Left forelimb (tissue), 1 donor: Measurements from ENCODE around the gene RNF150.

ENCODE experiments used
- DNase-seq: peaks from one replicate; pipeline ENCODE4 v3.0.0-alpha.2; 2018; ENCODE audit warnings: low spot score

Gene RNF150

DNA sequence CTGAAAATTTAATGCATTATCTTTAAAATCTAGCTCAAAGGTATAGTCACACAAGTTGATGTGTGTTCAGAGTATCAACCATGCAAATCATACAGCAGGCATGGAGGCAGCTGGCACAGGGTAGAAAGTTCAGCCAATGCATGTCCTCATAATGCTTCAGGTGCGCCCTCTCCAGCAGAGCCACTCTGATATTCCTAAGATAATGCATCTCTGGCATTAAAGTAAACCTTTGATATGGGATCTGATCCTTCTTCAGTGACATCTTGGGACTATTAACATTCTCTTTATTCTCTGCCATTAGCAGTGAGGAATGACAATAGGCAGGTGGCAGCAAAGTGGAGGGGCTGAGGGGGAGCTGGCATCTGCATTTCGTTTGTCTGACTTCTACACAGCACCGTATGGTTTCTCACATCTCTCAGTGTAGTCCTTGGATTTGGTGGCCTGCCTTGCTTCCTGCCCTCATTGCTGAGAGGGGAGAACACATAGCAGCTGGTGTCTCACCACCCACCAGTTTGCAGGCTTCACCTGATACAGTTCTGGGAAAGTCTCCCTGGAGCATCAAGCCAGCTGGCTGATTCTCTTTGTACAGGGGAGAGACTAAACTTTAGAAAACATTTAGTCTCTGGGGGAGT lies 208.4 kb downstream of the RNF150 start:
- DNase-seq = no peak

DNA sequence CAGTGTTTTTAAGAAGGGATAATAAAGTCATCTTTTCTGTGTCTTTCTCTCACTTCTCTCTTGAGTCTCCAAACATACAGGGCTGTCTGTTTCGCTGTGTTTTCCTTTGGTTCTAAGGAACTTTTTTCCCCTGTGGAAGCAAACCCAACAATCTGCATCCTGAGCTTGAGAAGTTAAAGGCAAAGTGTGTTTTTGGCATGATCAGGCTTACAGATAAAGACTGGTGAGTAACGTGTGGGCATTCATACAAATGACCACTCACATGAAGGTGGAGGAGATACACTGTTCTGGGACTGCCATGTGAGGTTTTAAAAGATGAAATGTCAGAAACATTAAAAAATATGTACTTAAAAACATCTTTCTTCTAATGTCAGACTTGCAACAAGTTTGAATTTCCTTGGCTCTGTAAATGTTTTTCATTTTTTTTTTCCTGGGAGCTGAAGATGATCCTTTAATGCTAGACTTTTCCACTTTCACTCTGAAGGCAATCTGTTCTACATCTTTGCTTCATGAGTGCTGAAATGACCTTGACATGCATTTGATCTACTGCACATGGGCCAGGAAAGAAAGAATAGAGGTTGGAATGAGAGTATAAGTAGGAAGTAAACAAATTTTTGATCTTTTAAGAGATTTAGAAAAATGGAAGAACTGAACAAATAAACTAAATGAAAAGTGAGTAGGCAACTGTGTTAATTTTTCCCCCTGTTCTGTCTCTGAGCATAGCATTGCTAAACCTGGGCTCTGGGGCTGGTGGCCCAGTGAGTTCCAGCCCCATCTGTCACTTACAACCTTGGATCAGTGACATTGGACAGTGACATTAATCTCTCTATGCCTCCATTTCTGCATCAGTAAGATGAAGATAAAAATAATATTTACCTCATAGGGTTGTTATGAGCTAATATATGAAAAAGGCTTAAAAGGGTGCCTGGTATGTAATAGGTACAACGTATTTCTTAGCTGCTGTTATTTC lies 226.0 kb downstream of the RNF150 start:
- DNase-seq = no peak

DNA sequence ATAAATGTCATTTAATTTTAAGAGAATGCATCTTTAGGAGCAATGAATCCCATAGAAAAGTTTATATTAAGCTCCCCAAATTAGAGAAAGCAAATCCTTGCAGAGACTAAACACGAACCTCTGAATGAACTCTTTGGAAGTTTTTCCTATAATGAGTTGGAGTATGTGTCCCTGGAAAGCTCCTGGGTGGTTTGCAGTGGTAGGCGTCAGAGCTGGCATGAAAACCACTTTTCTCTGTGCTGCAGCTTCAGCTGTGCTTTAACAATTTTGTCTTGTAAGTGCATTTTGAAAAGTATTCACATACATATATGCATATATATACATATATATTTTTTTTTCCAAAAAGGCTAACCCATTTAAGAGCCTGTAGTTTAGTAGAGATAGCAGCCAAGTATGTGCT lies 228.4 kb downstream of the RNF150 start:
- DNase-seq = no peak

DNA sequence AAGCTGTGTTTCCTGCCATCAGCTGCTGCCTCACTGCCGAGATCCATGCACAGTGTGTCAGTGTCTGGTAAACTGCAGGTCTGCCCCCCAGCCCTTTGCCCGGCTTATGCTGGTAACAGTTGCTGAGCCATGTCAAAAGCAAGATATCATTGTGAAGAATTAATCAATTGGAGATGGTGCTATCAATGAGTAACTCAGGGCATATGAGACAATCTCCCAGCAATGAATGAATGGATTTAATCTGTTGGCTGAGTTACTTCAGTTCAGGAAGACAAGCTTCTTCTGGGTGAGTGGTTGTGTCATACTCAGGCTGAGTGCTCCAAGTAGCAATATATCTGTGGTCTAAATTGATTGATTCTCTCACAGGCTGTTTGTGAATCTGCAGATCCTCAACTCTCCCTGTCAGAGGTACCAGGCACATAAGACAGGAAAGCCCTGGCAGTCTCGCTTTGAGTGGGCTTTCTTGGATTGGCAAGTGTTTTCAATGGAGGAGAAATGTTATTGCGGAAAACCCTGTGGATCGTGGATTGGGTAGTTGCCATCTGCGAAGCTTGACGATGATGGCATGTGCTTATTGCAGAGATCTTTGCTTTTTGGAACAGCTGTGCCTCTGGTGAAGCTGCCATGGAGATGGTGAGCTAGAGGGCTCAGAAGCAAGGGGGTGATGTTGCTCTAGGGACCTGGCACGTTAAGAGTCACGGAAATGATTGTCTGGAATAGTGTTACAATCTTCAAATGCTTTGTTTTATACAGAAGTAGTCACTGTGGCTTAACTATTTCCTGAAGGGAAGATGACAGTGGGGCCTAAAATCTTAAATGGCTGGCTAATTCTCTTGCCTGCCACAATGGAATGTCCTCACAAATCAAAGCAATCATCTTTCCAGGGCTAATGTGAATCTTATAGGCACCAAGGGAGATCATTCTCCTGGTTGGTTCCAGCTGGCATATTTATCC lies 229.5 kb downstream of the RNF150 start:
- DNase-seq = no peak

DNA sequence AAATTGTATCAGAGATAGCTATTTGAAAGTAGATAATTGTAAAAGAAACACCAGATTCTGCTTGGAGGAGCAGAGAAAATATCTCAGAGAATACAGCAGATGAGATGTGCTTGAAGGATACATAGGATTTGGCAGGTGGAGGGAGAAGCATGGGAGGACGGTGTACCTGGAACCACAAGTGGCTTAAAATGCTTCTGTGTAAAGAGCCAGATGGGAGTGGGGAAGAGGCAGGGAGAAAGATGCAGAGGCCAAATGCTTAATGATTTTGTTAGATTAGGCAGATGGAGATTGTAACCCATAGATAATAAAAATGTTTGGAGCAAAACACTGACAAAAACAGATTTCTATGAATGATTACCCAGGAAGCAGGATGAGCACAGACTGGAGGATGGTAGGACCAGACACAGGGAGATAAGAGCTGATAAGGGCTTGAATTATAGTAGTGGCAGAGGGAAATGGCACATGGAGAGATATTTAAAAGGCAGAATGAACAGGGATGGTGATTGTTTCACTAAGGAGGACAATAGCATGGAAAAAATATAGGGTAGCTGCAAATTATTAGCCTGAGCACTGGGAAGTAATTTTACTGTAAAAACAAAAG lies 231.4 kb downstream of the RNF150 start:
- no peak for DNase-seq

DNA sequence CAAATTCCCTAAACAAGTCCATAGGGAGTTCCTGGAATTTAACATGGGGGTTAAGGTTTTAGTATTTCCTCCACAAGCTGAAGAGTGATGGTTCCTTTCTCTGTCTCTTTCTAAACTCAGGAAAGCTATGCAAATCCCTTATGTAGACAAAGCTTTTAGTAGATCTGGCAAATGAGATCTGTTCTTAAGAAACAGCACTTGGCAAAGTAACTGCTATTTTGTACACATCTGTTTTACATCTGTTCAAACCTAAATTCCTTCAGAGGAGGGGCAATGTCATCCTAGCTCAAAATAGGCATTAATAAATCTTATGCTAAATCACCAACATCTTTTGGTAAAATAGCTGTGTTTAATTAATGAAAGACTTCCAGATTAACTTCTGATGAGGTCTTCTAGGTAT lies 239.3 kb downstream of the RNF150 start:
- DNase-seq = no peak

DNA sequence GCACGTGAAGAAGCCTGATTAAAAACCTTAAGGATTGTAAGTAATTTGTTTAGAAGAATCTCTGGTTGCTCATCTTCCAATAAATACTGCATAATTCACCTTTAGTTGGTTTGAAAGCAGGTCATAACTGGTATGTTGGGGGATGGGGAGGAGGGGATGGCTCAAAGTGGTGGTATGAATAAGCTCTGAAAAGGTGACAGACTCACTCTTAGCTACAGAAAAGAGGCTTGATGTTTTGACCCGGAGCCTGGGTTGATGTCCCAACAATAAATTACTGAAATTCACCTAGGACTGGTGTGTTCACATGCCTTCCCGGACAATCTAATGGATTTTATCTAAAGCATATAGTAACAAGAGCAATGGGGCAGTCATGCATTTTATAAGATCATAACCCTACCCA lies 245.2 kb downstream of the RNF150 start:
- no peak for DNase-seq

DNA sequence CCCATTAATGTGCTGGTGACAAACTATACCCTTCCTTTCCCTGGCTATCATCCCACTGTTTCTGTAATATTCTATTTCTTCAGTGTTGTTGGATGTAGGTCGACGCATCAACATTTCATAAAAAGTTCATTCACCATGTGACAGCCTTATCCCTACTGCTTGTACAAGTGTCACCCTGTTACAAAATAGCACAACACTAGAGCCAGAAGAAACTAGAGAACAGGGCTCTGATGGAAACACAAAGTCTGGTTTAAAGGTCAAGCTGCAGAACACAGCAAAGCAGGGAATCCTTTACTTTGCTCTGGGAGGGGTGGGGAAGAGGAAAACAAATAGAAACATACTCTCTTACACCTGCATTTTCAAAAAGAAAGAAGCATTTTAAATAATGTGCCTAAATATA lies 245.8 kb downstream of the RNF150 start:
- DNase-seq = no peak

DNA sequence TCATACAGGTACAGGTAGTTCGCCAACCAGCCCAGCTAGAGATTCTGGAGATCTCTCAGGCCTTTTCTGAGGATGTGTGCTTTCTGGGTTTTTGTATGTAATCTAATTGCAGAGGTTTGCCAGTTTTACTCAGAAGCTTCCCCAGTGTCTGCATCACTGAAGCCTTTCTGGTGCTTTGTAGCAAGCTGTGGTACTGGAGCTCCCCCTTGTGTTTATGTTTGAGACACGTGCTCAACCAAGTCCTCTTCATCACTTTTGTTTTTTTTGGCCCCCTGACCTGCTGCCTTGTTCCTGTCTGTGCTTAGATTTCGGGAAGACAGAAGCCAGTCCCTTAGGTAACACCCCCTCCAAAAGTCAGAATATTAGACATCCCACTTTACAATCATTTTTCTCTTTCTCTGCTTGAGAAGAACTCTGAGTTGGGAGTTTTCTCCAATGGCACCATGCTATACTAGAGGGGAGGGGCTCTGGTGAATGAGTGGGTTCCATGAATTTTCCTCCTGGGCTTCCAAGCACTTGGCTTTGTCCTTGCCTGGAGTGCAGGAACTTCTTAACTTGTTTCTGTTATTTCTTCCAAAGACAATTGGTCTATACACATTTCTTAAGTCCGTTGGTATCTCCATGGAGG lies 248.7 kb downstream of the RNF150 start:
- DNase-seq = no peak

DNA sequence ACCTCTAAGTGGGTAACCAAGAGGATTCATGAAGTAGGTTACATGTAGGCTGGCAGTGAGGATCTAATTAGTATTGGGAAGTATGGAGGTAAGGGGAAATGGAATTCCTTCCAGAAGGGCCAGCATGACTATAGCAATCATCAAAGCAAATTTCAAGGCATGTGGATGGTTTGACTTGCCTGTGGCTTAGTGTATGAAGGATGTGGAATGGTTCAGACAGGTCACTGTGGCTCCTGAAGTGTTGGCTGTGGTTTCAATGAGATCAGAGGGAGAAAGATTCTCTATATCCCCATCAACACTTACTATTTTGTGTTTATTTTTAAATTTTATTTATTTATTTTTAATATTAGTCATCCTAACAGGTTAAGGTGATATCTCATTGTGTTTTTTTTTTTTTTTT lies 255.5 kb downstream of the RNF150 start:
- no peak for DNase-seq

DNA sequence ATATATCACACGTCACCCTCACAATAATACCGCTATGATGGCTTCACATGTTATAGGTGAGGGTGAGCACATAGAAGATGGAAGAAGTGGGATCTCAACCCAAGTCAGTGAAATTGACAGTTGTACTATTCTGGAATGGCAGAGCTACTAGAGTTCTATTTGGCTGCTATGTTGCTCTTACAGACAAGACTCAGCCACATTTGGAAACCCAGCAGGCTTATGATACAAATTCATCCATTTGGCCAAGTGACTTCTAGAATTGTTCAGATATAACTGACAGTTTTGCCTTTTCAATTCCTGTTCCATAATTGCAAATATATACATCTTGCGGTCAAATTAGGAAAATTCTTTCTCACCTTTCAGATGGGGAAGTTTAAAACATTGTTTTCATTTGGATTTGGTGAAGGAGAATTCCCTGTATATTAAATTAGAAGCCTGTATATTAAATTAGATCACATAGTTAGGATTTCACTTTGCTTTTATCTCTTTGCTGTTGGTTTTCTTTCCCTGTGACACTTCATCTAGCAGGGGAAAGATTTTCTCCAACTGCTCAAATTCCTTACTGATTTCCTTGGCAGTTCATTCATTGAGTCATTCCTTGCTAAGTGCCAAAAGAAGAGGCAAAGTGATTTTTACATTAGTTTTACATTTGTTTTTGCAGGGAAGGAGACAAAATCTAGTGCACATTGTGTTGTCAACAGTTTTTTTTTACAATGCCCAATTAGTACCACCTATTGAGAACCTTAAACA lies 256.5 kb downstream of the RNF150 start:
- no peak for DNase-seq

DNA sequence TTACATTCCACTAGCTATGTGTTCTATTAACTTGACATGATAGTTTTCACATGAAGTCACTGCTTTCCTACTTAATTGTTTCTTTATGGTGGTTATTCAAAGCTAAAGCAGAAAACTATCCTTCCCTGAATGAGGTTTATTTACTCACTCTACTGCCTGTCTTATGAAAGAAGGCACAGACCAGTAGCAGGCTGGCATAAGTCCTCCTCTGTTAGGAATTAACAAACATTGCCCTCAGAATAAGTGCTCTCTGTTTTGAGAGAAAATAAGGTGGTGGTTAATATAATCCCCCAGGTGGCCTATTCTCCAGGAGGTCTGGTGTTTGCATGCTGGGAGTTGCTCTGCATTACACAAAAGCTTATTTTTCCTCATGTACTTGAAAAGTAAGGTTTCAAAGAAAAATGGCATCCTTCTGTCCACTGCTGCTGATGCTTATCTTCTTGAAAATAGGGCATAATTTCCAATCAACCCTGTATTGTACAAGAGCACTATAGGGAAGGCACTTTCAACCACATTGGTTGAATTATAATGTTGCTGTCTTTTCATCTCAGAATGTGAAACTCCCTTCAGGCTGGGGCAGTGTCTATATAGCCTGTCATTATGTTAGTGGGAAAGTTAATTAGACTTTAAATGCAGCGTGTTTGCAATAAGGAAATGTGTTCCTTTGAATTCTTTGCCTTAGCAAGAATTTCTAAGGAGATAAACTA lies 257.4 kb downstream of the RNF150 start:
- DNase-seq = no peak

DNA sequence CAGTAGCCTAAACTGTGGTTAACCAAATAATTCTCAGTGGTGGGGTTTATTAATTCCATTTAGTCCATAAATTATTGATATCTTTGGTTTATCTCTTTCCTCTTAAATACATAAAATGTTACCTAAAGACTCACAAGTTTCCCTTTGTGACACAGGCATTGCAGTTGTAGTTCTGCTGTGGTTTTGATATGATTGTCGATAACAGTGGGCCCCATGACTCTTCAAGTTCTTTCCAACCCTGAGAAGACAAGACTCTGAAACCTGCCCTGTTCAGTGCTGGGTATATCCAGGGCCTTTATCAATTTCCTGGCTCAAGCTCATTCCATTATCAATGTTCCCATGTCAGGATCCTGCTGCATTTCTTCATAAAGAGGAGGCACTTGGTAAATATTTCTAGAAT lies 259.2 kb downstream of the RNF150 start:
- DNase-seq = no peak

DNA sequence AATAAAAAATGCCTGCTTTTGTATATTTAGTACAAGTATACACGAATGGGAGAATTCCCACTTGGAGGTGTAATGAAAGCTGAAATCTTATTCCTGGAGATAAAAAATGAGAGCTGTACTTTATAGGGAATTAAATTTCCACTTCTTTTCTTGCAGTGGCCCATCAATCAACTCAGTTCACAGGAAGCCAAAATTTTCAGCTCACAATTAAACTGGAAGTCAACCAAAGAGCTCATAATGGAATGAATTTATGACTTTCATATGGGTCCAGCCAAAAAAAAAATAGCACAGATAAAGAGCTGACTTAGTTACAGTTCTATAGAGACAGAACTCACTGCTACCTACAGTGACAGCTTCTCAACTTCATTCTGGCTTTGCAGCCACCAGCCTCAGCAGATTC lies 261.9 kb downstream of the RNF150 start:
- no peak for DNase-seq

DNA sequence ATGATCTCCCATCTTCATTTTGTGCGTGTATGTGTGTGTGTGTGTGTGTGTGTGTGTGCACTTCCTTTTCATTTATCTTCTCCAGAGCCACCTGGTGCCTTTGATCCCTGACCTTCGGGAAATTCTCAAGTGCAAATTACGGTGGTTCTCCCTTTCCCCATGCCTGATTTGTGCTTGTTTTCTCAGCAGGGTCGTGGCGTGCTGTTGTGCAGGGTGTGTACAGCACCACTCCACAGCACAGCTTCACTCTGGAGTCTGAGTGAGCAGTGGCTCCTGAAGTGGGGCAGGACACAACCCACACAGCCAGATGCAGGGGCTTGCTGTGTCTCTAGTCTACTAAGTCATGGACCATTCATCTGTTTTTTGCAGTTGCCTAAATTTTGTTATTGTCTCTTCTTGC lies 262.8 kb downstream of the RNF150 start:
- DNase-seq = no peak

DNA sequence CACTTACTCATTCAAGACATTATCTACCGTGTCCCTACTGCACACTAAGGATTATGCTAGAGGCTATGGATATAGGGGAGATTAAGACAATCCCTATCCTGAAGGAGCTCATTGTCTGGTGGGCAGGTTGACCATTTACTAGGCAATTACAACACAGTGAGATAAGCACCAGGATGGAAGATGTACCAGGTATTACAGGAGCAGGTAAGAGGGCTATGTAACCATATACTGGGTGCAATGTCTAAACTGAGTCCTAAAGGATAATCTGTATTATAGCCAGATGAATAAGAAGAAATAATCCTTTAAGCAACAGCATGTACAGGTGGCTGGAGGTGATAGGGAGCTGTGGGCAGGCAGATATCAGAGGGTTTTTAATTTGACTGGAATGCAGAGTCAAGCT lies 263.8 kb downstream of the RNF150 start:
- no peak for DNase-seq

DNA sequence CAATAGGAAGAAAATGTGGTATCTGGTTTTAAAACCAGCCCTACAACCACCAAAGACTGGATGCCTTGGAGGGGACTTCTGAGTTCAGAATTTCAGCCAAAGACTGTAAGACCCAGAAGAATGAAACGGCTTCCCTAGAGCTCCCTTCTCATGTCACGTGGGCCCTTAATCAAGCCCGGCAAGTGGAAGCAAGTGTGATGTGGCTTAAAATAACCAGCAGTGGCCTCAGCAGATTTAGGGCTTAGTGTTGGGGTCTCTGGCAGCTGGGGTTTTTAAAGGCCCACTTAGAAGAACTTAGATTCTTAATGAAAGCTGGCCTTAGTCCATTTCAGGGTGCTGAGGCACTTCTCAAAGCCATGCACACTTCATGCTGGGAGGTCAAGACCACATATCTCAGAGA lies 265.9 kb downstream of the RNF150 start:
- DNase-seq = no peak

DNA sequence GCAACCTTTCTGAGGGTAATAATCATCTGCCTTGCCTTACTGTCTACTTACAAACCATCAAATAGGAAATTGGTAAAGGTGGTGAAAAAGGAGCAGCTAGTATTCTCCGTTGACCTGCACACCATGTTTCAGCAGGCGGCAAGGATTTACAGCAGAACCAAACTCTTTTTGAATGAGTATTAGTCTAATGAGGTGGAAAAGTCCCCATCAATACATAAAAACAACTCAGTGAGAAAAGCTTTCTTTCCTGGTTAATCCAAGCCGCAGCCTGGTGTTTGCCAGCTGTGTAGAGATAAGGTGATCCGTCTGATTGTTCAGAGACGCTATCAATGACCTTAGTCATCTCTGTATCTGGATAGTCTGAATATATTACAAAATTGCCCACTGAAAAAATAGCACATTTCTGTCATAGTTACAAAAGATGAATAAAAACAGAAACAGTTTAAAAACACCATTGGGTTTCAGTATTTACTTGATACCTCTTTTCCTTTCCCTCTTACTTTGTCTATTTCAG lies 266.7 kb downstream of the RNF150 start:
- DNase-seq = no peak

DNA sequence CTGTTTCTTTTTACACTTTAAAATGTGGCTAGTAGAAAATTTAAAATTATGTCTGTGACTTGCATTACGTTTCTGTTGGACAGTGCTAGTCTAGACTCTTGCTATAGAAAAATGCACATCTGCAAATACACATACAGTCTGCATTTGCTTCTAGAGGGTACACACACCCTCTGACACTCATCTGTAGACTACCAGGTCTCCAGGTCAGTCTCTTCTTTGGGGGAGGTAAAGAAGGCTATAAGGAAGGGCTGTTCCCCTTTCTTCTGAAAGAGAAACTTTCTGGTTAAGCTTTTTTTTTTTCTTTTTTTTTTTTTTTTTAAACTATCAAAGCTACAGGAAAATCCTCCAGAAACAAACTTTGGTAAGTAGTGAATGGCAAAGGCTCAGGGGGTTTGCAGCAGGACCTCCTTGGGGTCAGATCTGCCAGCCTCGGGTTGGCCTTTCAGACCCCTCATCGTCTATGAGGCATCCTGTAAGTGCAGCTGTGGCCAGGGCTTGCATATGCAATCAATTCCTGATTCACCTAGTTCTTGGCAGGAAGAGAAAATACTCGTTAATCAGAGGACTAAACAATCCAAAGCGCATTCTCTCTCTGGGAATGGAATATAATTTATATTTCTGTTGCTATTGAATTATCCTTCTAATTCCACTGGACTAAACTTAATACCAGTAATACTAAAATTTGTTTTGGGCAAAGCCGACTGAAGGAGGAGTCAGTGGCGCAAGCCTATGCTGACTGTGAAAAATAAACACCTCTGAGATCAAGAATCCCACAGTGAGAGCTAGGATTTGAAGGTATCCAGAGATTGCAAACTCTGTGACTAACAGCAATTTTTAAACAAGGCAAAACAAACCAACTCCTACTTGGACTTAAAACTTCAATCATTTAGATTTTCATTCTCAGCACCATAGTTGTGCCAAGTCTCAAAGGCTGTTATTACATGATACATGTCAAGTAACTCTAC lies 267.7 kb downstream of the RNF150 start:
- no peak for DNase-seq
